Psoas muscle (tissue), 8 donors: ENCODE data around the gene HCFC1R1. TPM values are rescaled to one million over a fixed set of nuclear protein-coding genes. Genes with fewer than 3 reads are reported as not detected.
"Not testable (repeated sequence)": the region's sequence is repeated elsewhere in the genome, so short reads cannot be mapped to it uniquely, and the experiment has no call there.

Experiments
- ATAC-seq, 4 donors: fragments of 200-7000 bp; cut with Tn5 transposase; one replicate each; pipeline ENCODE4 v1.9.1; 2020; ENCODE audit warnings: moderate library complexity in 3 of 4, mild to moderate bottlenecking in 2 of 4
- DNase-seq, 2 donors: peaks; one replicate each; pipeline ENCODE4 v3.0.0-alpha.2; 2020
- H3K27ac ChIP-seq: fragments of 200-600 bp; one replicate; pipeline ENCODE4 v1.8.0; 2022
- H3K27me3 ChIP-seq, 3 donors: fragments of 200-600 bp in 1 of 3; one replicate each; pipeline versions ENCODE4 v1.6.1 to v1.8.0; 2013 to 2022; ENCODE audit warnings: low read length in 2 of 3, mild to moderate bottlenecking in 2 of 3, moderate library complexity in 1 of 3; ENCODE audit not compliant: insufficient read depth in 3 of 3
- H3K36me3 ChIP-seq, 2 donors: fragments of 200-600 bp in 1 of 2; one replicate each; pipeline versions ENCODE4 v1.6.1 to v1.8.0; 2013 to 2022; ENCODE audit warnings: low read depth in 1 of 2, mild to moderate bottlenecking in 1 of 2, moderate library complexity in 1 of 2; ENCODE audit not compliant: insufficient read depth in 1 of 2
- H3K4me1 ChIP-seq: fragments of 200-600 bp; one replicate; pipeline ENCODE4 v1.8.0; 2022
- H3K4me3 ChIP-seq: fragments of 200-600 bp; one replicate; pipeline ENCODE4 v1.8.0; 2022; ENCODE audit warnings: mild to moderate bottlenecking
- H3K9me3 ChIP-seq: fragments of 200-600 bp; one replicate; pipeline ENCODE4 v1.8.0; 2022
- whole genome bisulfite sequencing, 3 donors: extraction: QIAGEN DNeasy Blood & Tissue Kit; methylation state at CpG; one replicate each; pipeline versions ENCODE4 v1.1.6 to v1.1.7; 2013; 5-methylcytosine and 5-hydroxymethylcytosine counted together
- intact Hi-C, 2 donors: fragments of 100-400 bp; cut with DNase I; formaldehyde crosslinking; loops; one replicate each; pipeline versions ENCODE4 v1.11.0 to v1.14.2; 2022
- polyA plus RNA-seq, 3 donors: library from polyadenylated mRNA; stranded (reverse); fragments of 200-250 nt; gene quantifications; one replicate each; pipeline ENCODE4 v1.2.3, GENCODE V29; 2013
- total RNA-seq, 4 donors: library from RNA; stranded (reverse); fragmentation: NEBNext Ultra II Directional in 2 of 4; extraction: Animal tissue kit (Norgen Biotek cat#: 25700) in 2 of 4; gene quantifications; one replicate each; pipeline versions ENCODE4 v1.2.1 to v1.2.4, GENCODE V29; 2021 to 2023
- TF ChIP-seq, protein P1 (sequence below): fragments of 200-600 bp; IDR thresholded peaks from one replicate; pipeline ENCODE4 v1.8.0; 2022; ENCODE audit warnings: antibody characterized with exemption
- donor health status: healthy with polysubstance abuse.
- donor health status: DM: no; HTN: no; CAD: no; lungs with moderate emphysema.
- donor health status: Bipolar disorder and iron deficiency.
- donor health status: healthy.
- donor health status: DM: yes; HTN: yes; CAD: no.
- donor health status: DM: no; HTN: no; CAD: no.
- donor health status: DM: no; HTN: no; CAD: no.
- donor health status: DM: yes; HTN: yes; CAD: no.

The HCFC1R1 gene
- total and polyA plus RNA-seq, 7 donors, result 65.1 to 258 (median 160) TPM

DNA sequence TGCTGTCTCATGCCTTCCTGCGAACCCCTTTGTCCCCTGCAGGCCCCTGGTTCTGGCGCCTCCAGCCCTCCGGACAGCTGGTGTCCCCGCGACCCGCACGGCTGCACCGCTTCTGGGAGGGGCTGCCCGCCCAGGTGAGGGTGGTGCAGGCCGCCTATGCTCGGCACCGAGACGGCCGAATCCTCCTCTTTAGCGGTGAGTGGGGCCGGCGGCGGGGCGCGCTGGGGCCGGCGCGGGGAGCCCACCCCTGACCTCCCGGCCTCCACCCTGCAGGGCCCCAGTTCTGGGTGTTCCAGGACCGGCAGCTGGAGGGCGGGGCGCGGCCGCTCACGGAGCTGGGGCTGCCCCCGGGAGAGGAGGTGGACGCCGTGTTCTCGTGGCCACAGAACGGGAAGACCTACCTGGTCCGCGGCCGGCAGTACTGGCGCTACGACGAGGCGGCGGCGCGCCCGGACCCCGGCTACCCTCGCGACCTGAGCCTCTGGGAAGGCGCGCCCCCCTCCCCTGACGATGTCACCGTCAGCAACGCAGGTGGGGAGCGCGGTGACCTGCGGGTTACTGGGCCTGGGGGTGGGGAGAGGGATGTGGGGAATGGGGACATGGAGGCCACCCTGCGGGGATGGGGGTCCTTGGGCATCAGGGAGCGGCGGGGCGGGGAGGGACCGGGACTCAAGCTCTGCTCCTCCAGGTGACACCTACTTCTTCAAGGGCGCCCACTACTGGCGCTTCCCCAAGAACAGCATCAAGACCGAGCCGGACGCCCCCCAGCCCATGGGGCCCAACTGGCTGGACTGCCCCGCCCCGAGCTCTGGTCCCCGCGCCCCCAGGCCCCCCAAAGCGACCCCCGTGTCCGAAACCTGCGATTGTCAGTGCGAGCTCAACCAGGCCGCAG is 34.6 kb upstream of the HCFC1R1 start:
- H3K9me3 ChIP-seq, result no peaks in the 10 kb centered on the region
- WGBS, 3 donors, result 11 to 14% (median 12%) methylated on average over 50 to 77 of the region's 77 CpGs
- DNase-seq (peak in 1 of 2 donors; percentile 42), ATAC-seq (peak; percentile 8 to 25 (median 16))
- peaks cover 35% of the 10 kb centered on the region for H3K4me1 ChIP-seq
- H3K27ac ChIP-seq, result peak overlapping the region; percentile 76
- peak overlapping the region; percentile 90 for H3K4me3 ChIP-seq
- H3K36me3 ChIP-seq, result no peaks in the 10 kb centered on the region
- intact Hi-C loops, result loop anchor here (1.0 to 5.0 kb wide), 4 partner anchors 69 to 112 kb away; no protein-coding TSS in a partner anchor
- TF ChIP-seq, protein P1, sequence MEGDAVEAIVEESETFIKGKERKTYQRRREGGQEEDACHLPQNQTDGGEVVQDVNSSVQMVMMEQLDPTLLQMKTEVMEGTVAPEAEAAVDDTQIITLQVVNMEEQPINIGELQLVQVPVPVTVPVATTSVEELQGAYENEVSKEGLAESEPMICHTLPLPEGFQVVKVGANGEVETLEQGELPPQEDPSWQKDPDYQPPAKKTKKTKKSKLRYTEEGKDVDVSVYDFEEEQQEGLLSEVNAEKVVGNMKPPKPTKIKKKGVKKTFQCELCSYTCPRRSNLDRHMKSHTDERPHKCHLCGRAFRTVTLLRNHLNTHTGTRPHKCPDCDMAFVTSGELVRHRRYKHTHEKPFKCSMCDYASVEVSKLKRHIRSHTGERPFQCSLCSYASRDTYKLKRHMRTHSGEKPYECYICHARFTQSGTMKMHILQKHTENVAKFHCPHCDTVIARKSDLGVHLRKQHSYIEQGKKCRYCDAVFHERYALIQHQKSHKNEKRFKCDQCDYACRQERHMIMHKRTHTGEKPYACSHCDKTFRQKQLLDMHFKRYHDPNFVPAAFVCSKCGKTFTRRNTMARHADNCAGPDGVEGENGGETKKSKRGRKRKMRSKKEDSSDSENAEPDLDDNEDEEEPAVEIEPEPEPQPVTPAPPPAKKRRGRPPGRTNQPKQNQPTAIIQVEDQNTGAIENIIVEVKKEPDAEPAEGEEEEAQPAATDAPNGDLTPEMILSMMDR, result no peak
- H3K27me3 ChIP-seq, result no peaks in the 10 kb centered on the region

DNA sequence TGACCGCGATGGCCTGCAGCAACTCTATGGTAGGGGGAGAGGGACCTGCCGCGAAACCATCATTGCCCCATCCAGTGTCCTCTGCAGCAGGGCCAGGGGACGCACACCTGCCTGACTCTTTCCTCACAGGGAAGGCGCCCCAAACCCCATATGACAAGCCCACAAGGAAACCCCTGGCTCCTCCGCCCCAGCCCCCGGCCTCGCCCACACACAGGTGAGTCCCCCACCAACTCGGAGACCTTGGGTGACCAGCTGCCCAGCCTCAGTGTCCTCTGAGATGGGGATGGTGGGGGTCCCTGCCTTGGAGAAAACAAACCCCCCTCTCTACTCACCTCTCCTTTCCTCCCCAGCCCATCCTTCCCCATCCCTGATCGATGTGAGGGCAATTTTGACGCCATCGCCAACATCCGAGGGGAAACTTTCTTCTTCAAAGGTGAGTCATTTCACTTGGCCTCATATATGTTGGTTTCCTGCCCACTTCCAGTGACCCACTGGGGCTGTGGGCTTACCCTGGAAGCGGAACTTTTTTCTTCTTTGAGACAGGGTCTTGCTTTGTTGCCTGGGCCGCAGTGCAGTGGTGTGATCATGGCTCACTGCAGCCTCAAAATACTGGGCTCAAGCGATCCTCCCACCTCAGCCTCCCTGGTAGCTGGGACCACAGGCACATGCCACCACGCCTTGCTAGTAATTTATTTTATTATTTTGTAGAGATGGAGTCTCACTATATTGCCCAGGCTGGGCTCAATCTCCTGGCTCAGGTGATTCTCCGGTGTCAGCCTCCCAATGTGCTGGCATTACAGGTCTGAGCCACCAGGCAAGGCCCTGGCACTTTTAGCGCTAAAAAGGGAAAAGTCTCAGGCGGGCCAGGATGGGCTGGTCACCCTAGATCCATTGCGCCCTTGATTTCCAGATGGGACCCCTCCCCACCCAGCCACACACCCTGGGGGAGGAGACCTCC is 33.7 kb upstream of the HCFC1R1 start:
- Histone ChIP-seq H3K27ac (no peak overlapping the region), H3K9me3 (no peaks in the 10 kb centered on the region), H3K4me3 (peak overlapping the region; percentile 90), H3K4me1 (peaks cover 35% of the 10 kb centered on the region), H3K36me3 (no peaks in the 10 kb centered on the region), H3K27me3 (no peaks in the 10 kb centered on the region)
- DNase-seq, result no peak
- TF ChIP-seq, protein P1, result no peak
- no peak for ATAC-seq
- intact Hi-C loops, result loop anchor here (2.0 to 5.0 kb wide), 3 partner anchors 70 to 113 kb away; no protein-coding TSS in a partner anchor
- WGBS, 3 donors, result 91 to 95% (median 92%) methylated on average over 21 to 22 of the region's 22 CpGs

DNA sequence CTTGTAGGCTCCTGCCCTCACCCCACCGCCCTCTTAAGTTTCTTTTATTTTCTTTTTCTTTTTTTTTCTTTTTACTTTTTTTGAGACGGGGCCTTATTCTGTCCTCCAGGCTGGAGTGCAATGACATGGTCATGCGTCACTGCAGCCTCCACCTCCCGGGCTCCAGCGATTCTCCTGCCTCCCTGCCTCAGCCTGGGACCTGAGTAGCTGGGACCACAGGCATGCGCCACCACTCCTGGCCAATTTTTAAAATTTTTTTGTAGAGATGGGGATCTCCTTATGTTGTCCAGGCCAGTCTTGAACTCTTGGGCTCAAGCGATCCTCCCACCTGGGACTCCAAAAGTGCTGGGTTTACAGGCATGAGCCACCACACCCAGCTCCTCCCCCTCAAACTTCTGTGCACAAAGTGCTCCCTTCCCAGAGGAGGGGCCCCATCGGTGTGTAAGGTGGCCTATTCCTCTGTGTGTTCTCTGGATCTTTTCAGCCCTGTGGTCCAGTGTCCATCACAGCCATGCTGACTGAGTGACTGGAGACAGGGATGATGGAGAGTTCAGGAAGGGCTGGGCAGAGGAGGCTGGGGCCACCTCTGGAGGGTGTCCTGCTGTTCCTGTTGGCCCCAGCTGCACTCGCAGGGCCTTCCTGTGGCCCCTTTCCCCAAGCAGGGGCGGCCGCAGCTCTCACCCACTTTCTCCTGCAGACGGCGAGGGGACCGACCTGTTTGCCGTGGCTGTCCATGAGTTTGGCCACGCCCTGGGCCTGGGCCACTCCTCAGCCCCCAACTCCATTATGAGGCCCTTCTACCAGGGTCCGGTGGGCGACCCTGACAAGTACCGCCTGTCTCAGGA is 32.8 kb upstream of the HCFC1R1 start:
- TF ChIP-seq, protein P1, result no peak
- Histone ChIP-seq H3K9me3 (no peaks in the 10 kb centered on the region), H3K36me3 (no peaks in the 10 kb centered on the region), H3K4me1 (peaks cover 28% of the 10 kb centered on the region), H3K27me3 (no peaks in the 10 kb centered on the region), H3K4me3 (no peak overlapping the region), H3K27ac (no peak overlapping the region)
- intact Hi-C loops, result loop anchor here (5.0 kb wide), 2 partner anchors 71 to 111 kb away; no protein-coding TSS in a partner anchor
- WGBS, 3 donors, result 82 to 89% (median 83%) methylated on average over 15 to 19 of the region's 19 CpGs
- ATAC-seq, result no peak
- DNase-seq, result no peak

DNA sequence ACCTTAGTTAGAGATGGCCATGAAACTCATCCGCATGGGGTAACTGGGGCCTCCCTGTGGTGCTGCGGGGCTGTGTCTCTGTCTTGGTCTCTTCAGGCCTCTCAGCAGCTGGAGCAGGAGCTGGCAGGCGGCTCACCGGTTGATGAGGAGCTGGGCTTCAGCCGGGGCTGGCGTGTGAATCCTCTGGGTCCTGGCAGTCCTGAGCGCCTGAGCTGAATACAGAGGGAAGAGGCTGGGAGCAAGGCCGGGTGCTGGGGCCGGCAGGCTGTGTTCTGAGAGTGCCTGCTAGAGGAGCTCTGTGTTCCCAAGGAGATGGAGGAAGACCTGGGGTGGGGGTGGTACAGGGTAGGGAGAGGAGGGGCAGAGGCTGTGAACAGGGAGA is 32.0 kb upstream of the HCFC1R1 start:
- H3K27me3 ChIP-seq, H3K27ac ChIP-seq, DNase-seq, H3K36me3 ChIP-seq, ATAC-seq, H3K4me3 ChIP-seq, H3K9me3 ChIP-seq: not testable (repeated sequence)
- intact Hi-C loops, result loop anchor here (5.0 kb wide), 2 partner anchors 72 to 112 kb away; no protein-coding TSS in a partner anchor
- WGBS, 3 donors, result 44 to 59% (median 46%) methylated on average over 9 of the region's 9 CpGs
- peaks cover 20% of the 10 kb centered on the region for H3K4me1 ChIP-seq
